Vagina (tissue), 2 donors: ENCODE measurements around the gene MRPL20. TPM values are rescaled to one million over a fixed set of nuclear protein-coding genes. Genes with fewer than 3 reads are reported as not detected.
"Not testable (repeated sequence)": the region's sequence is repeated elsewhere in the genome, so short reads cannot be mapped to it uniquely, and the experiment has no call there.

ENCODE experiments used
- DNase-seq, 2 donors: peaks; one replicate each; pipeline ENCODE4 v3.0.0-alpha.2; 2017; ENCODE audit errors: extremely low spot score in 2 of 2
- H3K27ac ChIP-seq: fragments of 200-600 bp; sonication (generic); one replicate; pipeline ENCODE4 v1.5.1; 2019
- H3K27me3 ChIP-seq: fragments of 200-600 bp; sonication (generic); one replicate; pipeline ENCODE4 v1.5.1; 2019
- H3K36me3 ChIP-seq, 2 donors: fragments of 200-600 bp; sonication (generic); one replicate each; pipeline ENCODE4 v1.5.1; 2017 to 2019
- H3K4me1 ChIP-seq: fragments of 200-600 bp; sonication (generic); one replicate; pipeline ENCODE4 v1.5.1; 2019
- H3K4me3 ChIP-seq, 2 donors: fragments of 200-600 bp; sonication (generic); 1 replicate in 1 of 2; 2 replicates in 1 of 2; pipeline ENCODE4 v1.5.1; 2016 to 2019
- H3K9me3 ChIP-seq: fragments of 200-600 bp; sonication (generic); one replicate; pipeline ENCODE4 v1.5.1; 2019
- CTCF ChIP-seq, 3 experiments: fragments of 450-650 bp in 2 of 3; fragments of 200-600 bp in 1 of 3; sonication (generic) in 1 of 3; IDR thresholded peaks; one replicate each; pipeline ENCODE4 v1.5.1; 2017 to 2019; ENCODE audit warnings: antibody characterized with exemption in 3 of 3, mild to moderate bottlenecking in 2 of 3, moderate library complexity in 2 of 3
- POLR2A ChIP-seq, 2 donors: fragments of 450-650 bp; IDR thresholded peaks; one replicate each; pipeline ENCODE4 v1.6.1; 2017; ENCODE audit warnings: antibody characterized with exemption in 2 of 2, mild to moderate bottlenecking in 2 of 2, moderate library complexity in 2 of 2
- POLR2AphosphoS5 ChIP-seq, 2 donors: sonication (generic); formaldehyde crosslinking; IDR thresholded peaks; one replicate each; pipeline ENCODE4 v1.9.0; 2017; ENCODE audit warnings: antibody characterized with exemption in 2 of 2, mild to moderate bottlenecking in 2 of 2, low read depth in 1 of 2; ENCODE audit not compliant: insufficient read depth in 1 of 2
- intact Hi-C: fragments of 100-400 bp; cut with DNase I; formaldehyde crosslinking; loops from one replicate; pipeline ENCODE4 v1.15.1; 2023
- total RNA-seq: library from RNA; depleted of rRNA; stranded (reverse); fragments of >200 nt; gene quantifications from one replicate; pipeline ENCODE4 v1.2.3, GENCODE V29; 2016

The MRPL20 gene
- total RNA-seq, 1 donor from 2014 or later: 84.2 TPM

- H3K27me3 ChIP-seq: no peaks in the 10 kb centered on the region
- H3K36me3 ChIP-seq: no peaks in the 10 kb centered on the region
- peak overlapping the region in 1 of 2 donors; percentile 2 for H3K4me3 ChIP-seq
- H3K4me1 ChIP-seq: peaks cover 81% of the 10 kb centered on the region
- H3K27ac ChIP-seq: peak overlapping the region; percentile 90
- TF ChIP-seq POLR2AphosphoS5 (IDR thresholded peaks at IDR 0.05; ENCODE audit: insufficient read depth in 1 of 2, low read depth in 1 of 2) (no peak), CTCF (IDR thresholded peaks at IDR 0.05) (no peak), POLR2A (IDR thresholded peaks at IDR 0.05) (no peak)
- no peaks in the 10 kb centered on the region for H3K9me3 ChIP-seq
- no peak for DNase-seq
- intact Hi-C loops: no loop called here
These were observed 25.3 kb upstream of the MRPL20 start for GRCh38 chr1:1432274-1432950.

- DNase-seq: no peak
- H3K27ac ChIP-seq: peak overlapping the region; percentile 90
- H3K9me3 ChIP-seq: no peaks in the 10 kb centered on the region
- intact Hi-C loops: no loop called here
- TF ChIP-seq CTCF (IDR thresholded peaks at IDR 0.05) (no peak), POLR2A (IDR thresholded peaks at IDR 0.05) (no peak), POLR2AphosphoS5 (IDR thresholded peaks at IDR 0.05; ENCODE audit: insufficient read depth in 1 of 2, low read depth in 1 of 2) (peak in 1 of 2 donors; percentile 52)
- H3K36me3 ChIP-seq: no peaks in the 10 kb centered on the region
- no peak overlapping the region for H3K4me3 ChIP-seq
- peaks cover 76% of the 10 kb centered on the region for H3K4me1 ChIP-seq
- no peaks in the 10 kb centered on the region for H3K27me3 ChIP-seq
These were observed 24.8 kb upstream of the MRPL20 start for GRCh38 chr1:1431845-1432273.

GRCh38 chr1:1430992-1431844, 24.1 kb upstream of the MRPL20 start:
- Histone ChIP-seq H3K4me1 (peaks cover 69% of the 10 kb centered on the region), H3K36me3 (no peaks in the 10 kb centered on the region), H3K27me3 (no peaks in the 10 kb centered on the region), H3K4me3 (peak overlapping the region in 1 of 2 donors; percentile 24), H3K9me3 (no peaks in the 10 kb centered on the region), H3K27ac (peak overlapping the region; percentile 90)
- no peak for DNase-seq
- intact Hi-C loops: no loop called here
- TF ChIP-seq POLR2AphosphoS5 (IDR thresholded peaks at IDR 0.05; ENCODE audit: insufficient read depth in 1 of 2, low read depth in 1 of 2): no peak
- no peak for TF ChIP-seq CTCF (IDR thresholded peaks at IDR 0.05)
- no peak for TF ChIP-seq POLR2A (IDR thresholded peaks at IDR 0.05)

GRCh38 chr1:1430114-1430982, 23.3 kb upstream of the MRPL20 start:
- Histone ChIP-seq H3K27ac (peak overlapping the region; percentile 90), H3K9me3 (no peaks in the 10 kb centered on the region), H3K36me3 (no peaks in the 10 kb centered on the region), H3K4me3 (peak overlapping the region; percentile 19 to 24), H3K27me3 (no peaks in the 10 kb centered on the region), H3K4me1 (peaks cover 65% of the 10 kb centered on the region)
- intact Hi-C loops: no loop called here
- TF ChIP-seq POLR2AphosphoS5 (IDR thresholded peaks at IDR 0.05; ENCODE audit: insufficient read depth in 1 of 2, low read depth in 1 of 2): peak; percentile 70 to 77
- TF ChIP-seq POLR2A (IDR thresholded peaks at IDR 0.05): no peak
- DNase-seq: no peak

- no peaks in the 10 kb centered on the region for H3K9me3 ChIP-seq
- no peaks in the 10 kb centered on the region for H3K27me3 ChIP-seq
- H3K36me3 ChIP-seq: no peaks in the 10 kb centered on the region
- H3K27ac ChIP-seq: peak overlapping the region; percentile 90
- no peak for DNase-seq
- H3K4me1 ChIP-seq: peaks cover 58% of the 10 kb centered on the region
- TF ChIP-seq CTCF (IDR thresholded peaks at IDR 0.05): no peak
- TF ChIP-seq POLR2A (IDR thresholded peaks at IDR 0.05): no peak
- TF ChIP-seq POLR2AphosphoS5 (IDR thresholded peaks at IDR 0.05; ENCODE audit: insufficient read depth in 1 of 2, low read depth in 1 of 2): no peak
- no peak overlapping the region for H3K4me3 ChIP-seq
- intact Hi-C loops: no loop called here
These were observed 22.6 kb upstream of the MRPL20 start for GRCh38 chr1:1429671-1430073.

- peak overlapping the region; percentile 90 for H3K27ac ChIP-seq
- H3K9me3 ChIP-seq, DNase-seq, H3K36me3 ChIP-seq, H3K27me3 ChIP-seq, intact Hi-C loops, H3K4me3 ChIP-seq: not testable (repeated sequence)
- H3K4me1 ChIP-seq: peaks cover 51% of the 10 kb centered on the region
These were observed 21.9 kb upstream of the MRPL20 start for GRCh38 chr1:1428967-1429366.
